IMR-90 (cell line): ENCODE results near the gene RANBP9. TPM values are rescaled to one million over a fixed set of nuclear protein-coding genes. Genes with fewer than 3 reads are reported as not detected.

Source experiments
- ATAC-seq: fragments of 200-7000 bp; cut with Tn5 transposase; 2 replicates; pipeline ENCODE4 v1.9.1; 2020; ENCODE audit warnings: low read depth, mild to moderate bottlenecking, moderate library complexity
- BruUV-seq: library from RNA; stranded (reverse); fragments of 400-500 nt; replicated peaks from 2 replicates; lab custom pipeline; 2021; lab: Mats Ljungman, UMichigan
- CTCF ChIA-PET: fragments of 300-600 bp; formaldehyde crosslinking; extraction: SDS; loops from one replicate; lab custom pipeline; 2021; ENCODE audit warnings: antibody characterized with exemption; lab: Yijun Ruan, JAX
- POLR2A ChIA-PET: fragments of 300-600 bp; sonication (Branson Sonifier 250); formaldehyde crosslinking; loops from one replicate; lab custom pipeline; 2022; ENCODE audit warnings: antibody characterized with exemption; ENCODE audit not compliant: unreplicated experiment; lab: Charles Lee
- DNase-seq: peaks from one replicate; pipeline ENCODE4 v3.0.0; 2013
- H2AFZ ChIP-seq: replicated peaks from 2 replicates; pipeline ENCODE3; 2013; ENCODE audit warnings: low read length, mild to moderate bottlenecking; ENCODE audit not compliant: poor library complexity
- H2AK5ac ChIP-seq: 2 replicates; pipeline ENCODE4 v1.6.1; 2013; ENCODE audit warnings: low read depth, low read length, inconsistent platforms
- H2AK9ac ChIP-seq: replicated peaks from 2 replicates; pipeline ENCODE3; 2013; ENCODE audit warnings: mild to moderate bottlenecking, low read depth, low read length, moderate library complexity; ENCODE audit not compliant: poor library complexity
- H2BK120ac ChIP-seq: 2 replicates; pipeline ENCODE4 v1.6.1; 2013; ENCODE audit warnings: low read depth, low read length, inconsistent platforms
- H2BK15ac ChIP-seq: 3 replicates; pipeline ENCODE4 v1.6.1; 2013; ENCODE audit warnings: low read depth, low read length, inconsistent platforms
- H2BK20ac ChIP-seq: 2 replicates; pipeline ENCODE4 v1.6.1; 2013; ENCODE audit warnings: low read depth, mild to moderate bottlenecking, inconsistent platforms, low read length, moderate library complexity
- H2BK5ac ChIP-seq: 2 replicates; pipeline ENCODE4 v1.6.1; 2013; ENCODE audit warnings: mild to moderate bottlenecking, low read depth, low read length, inconsistent platforms; ENCODE audit not compliant: poor library complexity, severe bottlenecking
- H3K14ac ChIP-seq: replicated peaks from 2 replicates; pipeline ENCODE4 v1.6.1; 2013; ENCODE audit warnings: low read depth, low read length, inconsistent platforms
- H3K18ac ChIP-seq: 2 replicates; pipeline ENCODE4 v1.6.1; 2013; ENCODE audit warnings: low read depth, low read length, control low read depth
- H3K23ac ChIP-seq: 2 replicates; pipeline ENCODE4 v1.6.1; 2013; ENCODE audit warnings: low read depth, low read length, inconsistent platforms
- H3K27ac ChIP-seq: 2 replicates; pipeline ENCODE4 v1.5.1; 2013; ENCODE audit warnings: mild to moderate bottlenecking, control low read depth, low read length; ENCODE audit not compliant: insufficient read depth
- H3K27me3 ChIP-seq: 2 replicates; pipeline ENCODE4 v1.6.1; 2013; ENCODE audit warnings: low read length; ENCODE audit not compliant: control insufficient read depth, insufficient read depth
- H3K36me3 ChIP-seq: 2 replicates; pipeline ENCODE4 v1.6.1; 2013; ENCODE audit warnings: low read length, mixed read lengths; ENCODE audit not compliant: control insufficient read depth, insufficient read depth
- H3K4ac ChIP-seq: 2 replicates; pipeline ENCODE4 v1.6.1; 2013; ENCODE audit warnings: low read depth, low read length, inconsistent platforms
- H3K4me1 ChIP-seq: 2 replicates; pipeline ENCODE4 v1.6.1; 2013; ENCODE audit warnings: low read length, mixed read lengths; ENCODE audit not compliant: control insufficient read depth, insufficient read depth
- H3K4me2 ChIP-seq: 2 replicates; pipeline ENCODE4 v1.6.1; 2013; ENCODE audit warnings: low read depth, mild to moderate bottlenecking, control low read depth, low read length, moderate library complexity
- H3K4me3 ChIP-seq: 2 replicates; pipeline ENCODE4 v1.5.1; 2013; ENCODE audit warnings: low read depth, mild to moderate bottlenecking, control low read depth, low read length, moderate library complexity; ENCODE audit not compliant: insufficient read depth
- H3K56ac ChIP-seq: 2 replicates; pipeline ENCODE4 v1.6.1; 2013; ENCODE audit warnings: low read length, inconsistent platforms; ENCODE audit not compliant: insufficient read depth; ENCODE audit errors: extremely low read depth
- H3K79me1 ChIP-seq, 2 experiments: 2 replicates each; pipeline ENCODE4 v1.6.1; 2013; ENCODE audit warnings: low read length in 2 of 2, inconsistent platforms in 1 of 2, low read depth in 1 of 2
- H3K9ac ChIP-seq: 2 replicates; pipeline ENCODE4 v1.6.1; 2013; ENCODE audit warnings: low read depth, low read length, control low read depth
- H3K9me1 ChIP-seq: 2 replicates; pipeline ENCODE4 v1.6.1; 2013; ENCODE audit warnings: low read length, inconsistent platforms; ENCODE audit not compliant: insufficient read depth
- H3K9me3 ChIP-seq: 2 replicates; pipeline ENCODE4 v1.6.1; 2013; ENCODE audit warnings: low read length; ENCODE audit not compliant: control insufficient read depth, insufficient read depth
- H4K20me1 ChIP-seq: 2 replicates; pipeline ENCODE4 v1.6.1; 2013; ENCODE audit warnings: low read length, inconsistent platforms; ENCODE audit not compliant: insufficient read depth
- H4K5ac ChIP-seq: 2 replicates; pipeline ENCODE4 v1.6.1; 2013; ENCODE audit warnings: mild to moderate bottlenecking, low read depth, low read length, control low read depth
- H4K8ac ChIP-seq, 2 experiments: 2 replicates each; pipeline ENCODE4 v1.6.1; 2013; ENCODE audit warnings: low read depth in 2 of 2, low read length in 2 of 2, control low read depth in 1 of 2, inconsistent platforms in 1 of 2
- H4K91ac ChIP-seq: 2 replicates; pipeline ENCODE4 v1.6.1; 2013; ENCODE audit warnings: low read depth, low read length, inconsistent platforms; ENCODE audit not compliant: insufficient read depth
- CHD1 ChIP-seq: IDR thresholded peaks from 2 replicates; pipeline ENCODE4 v1.6.1; 2012; ENCODE audit warnings: low read depth, low read length, improper control_type of control experiment
- FOS ChIP-seq: fragments of 150-350 bp; IDR thresholded peaks from 2 replicates; pipeline ENCODE4 v1.6.1; 2016; ENCODE audit warnings: low read depth, low read length
- MAFK ChIP-seq: IDR thresholded peaks from 2 replicates; pipeline ENCODE4 v1.6.1; 2012; ENCODE audit warnings: low read depth, low read length, improper control_type of control experiment
- MAZ ChIP-seq: IDR thresholded peaks from 2 replicates; pipeline ENCODE4 v1.6.1; 2012; ENCODE audit warnings: low read depth, mild to moderate bottlenecking, low read length, improper control_type of control experiment, moderate library complexity, borderline replicate concordance
- WGBS, 2 experiments: methylation state at CpG; one replicate each; pipeline versions ENCODE4 v1.1.5 to v1.1.7; 2013; ENCODE audit warnings: missing lambda C conversion rate in 2 of 2; ENCODE audit not compliant: insufficient read length in 1 of 2; ENCODE audit errors: extremely low coverage in 2 of 2; 5-methylcytosine and 5-hydroxymethylcytosine counted together
- dilution Hi-C: fragments of 300-500 bp; cut with HindIII; formaldehyde crosslinking; loops from one replicate; pipeline ENCODE4 v1.14.3; 2018; ENCODE audit warnings: low sequenced_read_pairs; ENCODE audit not compliant: unreplicated experiment
- in situ Hi-C: fragments of 300-500 bp; cut with MboI; formaldehyde crosslinking; loops from 3 replicates; pipeline ENCODE4 v1.14.3; 2019; ENCODE audit warnings: low sequenced_read_pairs, inconsistent platforms, mixed read lengths
- intact Hi-C: fragments of 100-400 bp; cut with micrococcal nuclease; formaldehyde crosslinking; loops from 2 replicates; pipeline ENCODE4 v1.10.0; 2022
- polyA plus RNA-seq, 3 experiments: library from polyadenylated mRNA; depleted of rRNA; stranded (reverse); fragments of >200 nt; gene quantifications; 2 replicates each; pipeline ENCODE4 v1.2.3, GENCODE V29; 2012; ENCODE audit warnings: low replicate concordance in 1 of 3
- total RNA-seq: library from RNA; depleted of rRNA; stranded (reverse); fragments of >200 nt; gene quantifications from 2 replicates; pipeline ENCODE4 v1.2.3, GENCODE V29; 2012
- TF ChIP-seq, protein P1 (sequence below): fragments of 150-350 bp; IDR thresholded peaks from 2 replicates; pipeline ENCODE4 v1.6.1; 2017; ENCODE audit warnings: mild to moderate bottlenecking, antibody characterized with exemption, low read length, low read depth
- TF ChIP-seq, protein P2 (sequence below): conservative IDR thresholded peaks from 2 replicates; pipeline ENCODE4 v1.5.1; 2012; ENCODE audit warnings: mild to moderate bottlenecking, low read depth, low read length, improper control_type of control experiment

RANBP9 gene
- total and polyA plus RNA-seq, 2 of the 4 experiments (the other 2 are of a cell fraction) = 17.7 to 27.8 TPM

DNA sequence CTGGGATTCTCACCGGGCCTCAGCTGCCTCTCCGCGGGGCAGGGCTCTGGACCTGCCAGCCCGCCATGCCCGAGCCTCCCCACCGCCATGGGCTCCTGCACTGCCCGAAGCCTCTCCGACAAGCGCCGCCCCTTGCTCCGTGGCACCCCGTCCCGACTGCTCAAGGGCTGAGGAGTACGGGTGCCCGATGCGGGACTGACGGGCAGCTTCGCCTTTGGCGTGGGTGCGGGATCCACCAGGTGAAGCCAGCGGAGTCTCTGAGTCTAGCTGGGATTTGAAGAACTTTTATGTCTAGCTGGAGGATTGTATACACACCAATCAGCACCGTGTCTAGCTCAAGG is 5.3 kb upstream of the RANBP9 start:
- Histone ChIP-seq H3K14ac (no peak overlapping the region), H4K20me1 (no peaks in the 10 kb centered on the region), H4K91ac (no peak overlapping the region), H2BK120ac (no peak overlapping the region), H3K27ac (no peak overlapping the region), H2AK9ac (no peak overlapping the region), H2AFZ (no peak overlapping the region), H3K18ac (no peak overlapping the region), H4K8ac (no peak overlapping the region), H4K5ac (no peak overlapping the region), H3K4me2 (no peak overlapping the region), H3K4ac (no peak overlapping the region), H3K36me3 (no peaks in the 10 kb centered on the region), H3K9me3 (no peaks in the 10 kb centered on the region), H3K23ac (no peak overlapping the region), H3K79me1 (no peaks in the 10 kb centered on the region), H3K56ac (no peak overlapping the region), H3K9ac (no peak overlapping the region), H2BK20ac (no peak overlapping the region), H2BK5ac (no peak overlapping the region), H2BK15ac (no peak overlapping the region), H3K4me1 (no peaks in the 10 kb centered on the region), H3K27me3 (no peaks in the 10 kb centered on the region), H2AK5ac (no peak overlapping the region), H3K4me3 (no peak overlapping the region), H3K9me1 (no peaks in the 10 kb centered on the region)
- 95% methylated on average over 11 of the region's 22 CpGs; no CpG with 5 or more reads in 1 of the 2 experiments for WGBS, 2 experiments
- no peak for ATAC-seq
- TF ChIP-seq CHD1 = no peak
- no peak for TF ChIP-seq MAFK
- no peak for TF ChIP-seq FOS
- TF ChIP-seq MAZ = no peak
- TF ChIP-seq, protein P1, sequence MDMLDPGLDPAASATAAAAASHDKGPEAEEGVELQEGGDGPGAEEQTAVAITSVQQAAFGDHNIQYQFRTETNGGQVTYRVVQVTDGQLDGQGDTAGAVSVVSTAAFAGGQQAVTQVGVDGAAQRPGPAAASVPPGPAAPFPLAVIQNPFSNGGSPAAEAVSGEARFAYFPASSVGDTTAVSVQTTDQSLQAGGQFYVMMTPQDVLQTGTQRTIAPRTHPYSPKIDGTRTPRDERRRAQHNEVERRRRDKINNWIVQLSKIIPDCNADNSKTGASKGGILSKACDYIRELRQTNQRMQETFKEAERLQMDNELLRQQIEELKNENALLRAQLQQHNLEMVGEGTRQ = no peak
- TF ChIP-seq, protein P2, sequence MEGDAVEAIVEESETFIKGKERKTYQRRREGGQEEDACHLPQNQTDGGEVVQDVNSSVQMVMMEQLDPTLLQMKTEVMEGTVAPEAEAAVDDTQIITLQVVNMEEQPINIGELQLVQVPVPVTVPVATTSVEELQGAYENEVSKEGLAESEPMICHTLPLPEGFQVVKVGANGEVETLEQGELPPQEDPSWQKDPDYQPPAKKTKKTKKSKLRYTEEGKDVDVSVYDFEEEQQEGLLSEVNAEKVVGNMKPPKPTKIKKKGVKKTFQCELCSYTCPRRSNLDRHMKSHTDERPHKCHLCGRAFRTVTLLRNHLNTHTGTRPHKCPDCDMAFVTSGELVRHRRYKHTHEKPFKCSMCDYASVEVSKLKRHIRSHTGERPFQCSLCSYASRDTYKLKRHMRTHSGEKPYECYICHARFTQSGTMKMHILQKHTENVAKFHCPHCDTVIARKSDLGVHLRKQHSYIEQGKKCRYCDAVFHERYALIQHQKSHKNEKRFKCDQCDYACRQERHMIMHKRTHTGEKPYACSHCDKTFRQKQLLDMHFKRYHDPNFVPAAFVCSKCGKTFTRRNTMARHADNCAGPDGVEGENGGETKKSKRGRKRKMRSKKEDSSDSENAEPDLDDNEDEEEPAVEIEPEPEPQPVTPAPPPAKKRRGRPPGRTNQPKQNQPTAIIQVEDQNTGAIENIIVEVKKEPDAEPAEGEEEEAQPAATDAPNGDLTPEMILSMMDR = no peak
- dilution Hi-C loops = no loop called here
- no TSS peak for BruUV-seq
- in situ Hi-C loops = no loop called here
- DNase-seq = no peak
- ChIA-PET POLR2A (no interaction called here), CTCF (no interaction called here)
- intact Hi-C loops = no loop called here
